Stomach (tissue), 4 donors: ENCODE measurements around the gene UFC1.

Source experiments
- POLR2A ChIP-seq, 4 donors: fragments of 450-650 bp; IDR thresholded peaks; one replicate each; pipeline ENCODE4 v1.6.1; 2016; ENCODE audit warnings: antibody characterized with exemption in 4 of 4, control low read depth in 2 of 4, mild to moderate bottlenecking in 1 of 4, moderate library complexity in 1 of 4
- TF ChIP-seq, protein P1 (sequence below), 7 experiments: fragments of 450-650 bp in 4 of 7; fragments of 200-600 bp in 3 of 7; sonication (generic) in 3 of 7; IDR thresholded peaks; one replicate each; pipeline ENCODE4 v1.5.1; 2016 to 2019; ENCODE audit warnings: antibody characterized with exemption in 7 of 7, control low read depth in 2 of 7, mild to moderate bottlenecking in 1 of 7

DNA sequence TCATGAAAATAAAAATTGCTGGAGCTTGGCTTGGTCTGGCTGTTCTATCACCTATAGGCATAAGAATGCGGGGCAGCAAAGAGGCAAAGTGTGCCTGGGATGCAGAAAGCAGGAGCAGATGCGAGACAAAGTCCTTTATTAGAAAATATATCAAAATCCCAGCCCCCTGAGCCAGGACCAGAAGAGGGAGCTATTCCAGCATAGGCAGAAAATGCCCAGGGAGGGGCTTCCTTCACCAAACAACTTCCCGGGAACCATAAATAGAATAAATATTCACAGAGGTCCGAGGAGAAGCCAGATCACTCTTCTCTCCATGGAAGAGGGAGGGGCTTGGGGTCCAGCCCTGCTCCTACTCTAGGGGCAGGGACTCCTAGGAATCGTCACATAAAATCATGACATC is 17.4 kb downstream of the UFC1 start:
- TF ChIP-seq, protein P1, sequence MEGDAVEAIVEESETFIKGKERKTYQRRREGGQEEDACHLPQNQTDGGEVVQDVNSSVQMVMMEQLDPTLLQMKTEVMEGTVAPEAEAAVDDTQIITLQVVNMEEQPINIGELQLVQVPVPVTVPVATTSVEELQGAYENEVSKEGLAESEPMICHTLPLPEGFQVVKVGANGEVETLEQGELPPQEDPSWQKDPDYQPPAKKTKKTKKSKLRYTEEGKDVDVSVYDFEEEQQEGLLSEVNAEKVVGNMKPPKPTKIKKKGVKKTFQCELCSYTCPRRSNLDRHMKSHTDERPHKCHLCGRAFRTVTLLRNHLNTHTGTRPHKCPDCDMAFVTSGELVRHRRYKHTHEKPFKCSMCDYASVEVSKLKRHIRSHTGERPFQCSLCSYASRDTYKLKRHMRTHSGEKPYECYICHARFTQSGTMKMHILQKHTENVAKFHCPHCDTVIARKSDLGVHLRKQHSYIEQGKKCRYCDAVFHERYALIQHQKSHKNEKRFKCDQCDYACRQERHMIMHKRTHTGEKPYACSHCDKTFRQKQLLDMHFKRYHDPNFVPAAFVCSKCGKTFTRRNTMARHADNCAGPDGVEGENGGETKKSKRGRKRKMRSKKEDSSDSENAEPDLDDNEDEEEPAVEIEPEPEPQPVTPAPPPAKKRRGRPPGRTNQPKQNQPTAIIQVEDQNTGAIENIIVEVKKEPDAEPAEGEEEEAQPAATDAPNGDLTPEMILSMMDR (IDR thresholded peaks at IDR 0.05), result no peak
- TF ChIP-seq POLR2A (IDR thresholded peaks at IDR 0.05), result no peak
